Breast epithelium (tissue), 4 donors: Measurements from ENCODE around the gene BRME1. TPM values are rescaled to one million over a fixed set of nuclear protein-coding genes. Genes with fewer than 3 reads are reported as not detected.
"Not testable (repeated sequence)": the region's sequence is repeated elsewhere in the genome, so short reads cannot be mapped to it uniquely, and the experiment has no call there.

Experiments
- DNase-seq, 2 donors: peaks; one replicate each; pipeline ENCODE4 v3.0.0-alpha.2; 2019; ENCODE audit warnings: low spot score in 2 of 2
- H3K27ac ChIP-seq, 2 donors: fragments of 200-600 bp; sonication (generic) in 1 of 2; one replicate each; pipeline ENCODE4 v1.5.1; 2016 to 2019; ENCODE audit warnings: mild to moderate bottlenecking in 1 of 2
- H3K27me3 ChIP-seq, 2 donors: fragments of 200-600 bp; sonication (generic) in 1 of 2; one replicate each; pipeline versions ENCODE4 v1.5.1 to v1.6.0; 2017 to 2019; ENCODE audit warnings: control low read depth in 1 of 2, mild to moderate bottlenecking in 1 of 2
- H3K36me3 ChIP-seq: fragments of 200-600 bp; one replicate; pipeline ENCODE4 v1.5.1; 2019
- H3K4me1 ChIP-seq, 2 donors: fragments of 200-600 bp; sonication (generic); one replicate each; pipeline ENCODE4 v1.5.1; 2016 to 2019; ENCODE audit warnings: control low read depth in 1 of 2
- H3K4me3 ChIP-seq, 3 donors: fragments of 200-600 bp; sonication (generic); 1 replicate in 2 of 3; 2 replicates in 1 of 3; pipeline ENCODE4 v1.5.1; 2016 to 2019; ENCODE audit warnings: mild to moderate bottlenecking in 3 of 3, moderate library complexity in 2 of 3
- H3K9me3 ChIP-seq, 2 donors: fragments of 200-600 bp; sonication (generic) in 1 of 2; one replicate each; pipeline ENCODE4 v1.5.1; 2016 to 2019; ENCODE audit warnings: control low read depth in 1 of 2
- POLR2A ChIP-seq: fragments of 450-650 bp; IDR thresholded peaks from one replicate; pipeline ENCODE4 v1.6.1; 2016; ENCODE audit warnings: antibody characterized with exemption, mild to moderate bottlenecking, moderate library complexity
- POLR2AphosphoS5 ChIP-seq, 3 donors: sonication (generic); formaldehyde crosslinking; IDR thresholded peaks; one replicate each; pipeline ENCODE4 v1.6.1; 2017; ENCODE audit warnings: antibody characterized with exemption in 3 of 3
- intact Hi-C: fragments of 100-400 bp; cut with DNase I; formaldehyde crosslinking; loops from one replicate; pipeline ENCODE4 v1.15.1; 2023; ENCODE audit warnings: low total_unique reads
- total RNA-seq, 3 donors: library from RNA; depleted of rRNA; stranded (reverse); fragments of >200 nt; gene quantifications; one replicate each; pipeline ENCODE4 v1.1.0, GENCODE V29; 2016
- TF ChIP-seq, protein P1 (sequence below), 3 donors: fragments of 450-650 bp; IDR thresholded peaks; one replicate each; pipeline ENCODE4 v1.5.1; 2016 to 2017; ENCODE audit warnings: antibody characterized with exemption in 3 of 3, mild to moderate bottlenecking in 3 of 3, moderate library complexity in 3 of 3

Gene BRME1
- total RNA-seq, 3 donors from 2014 or later = 1.3 to 6.3 (median 1.6) TPM

DNA sequence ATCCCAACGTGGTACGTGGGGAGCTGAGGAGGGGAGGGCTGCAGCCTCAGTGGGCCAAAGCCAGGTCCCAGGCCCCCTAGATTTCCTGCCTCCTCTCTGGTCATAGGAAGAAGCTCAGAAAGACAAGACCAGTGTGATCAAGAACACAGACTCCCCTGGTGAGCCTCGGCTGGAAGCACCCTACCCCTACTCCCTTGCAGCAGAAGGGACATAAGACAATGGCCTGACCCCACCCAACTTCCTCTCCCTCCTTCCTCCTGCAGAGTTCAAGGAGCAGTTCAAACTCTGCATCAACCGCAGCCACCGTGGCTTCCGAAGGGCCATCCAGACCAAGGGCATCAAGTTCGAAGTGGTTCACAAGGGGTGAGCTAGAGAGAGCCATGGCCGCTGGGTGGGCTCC is 20.8 kb upstream of the BRME1 start:
- TF ChIP-seq POLR2A (no peak), POLR2AphosphoS5 (IDR thresholded peaks at IDR 0.05) (no peak)
- TF ChIP-seq, protein P1, sequence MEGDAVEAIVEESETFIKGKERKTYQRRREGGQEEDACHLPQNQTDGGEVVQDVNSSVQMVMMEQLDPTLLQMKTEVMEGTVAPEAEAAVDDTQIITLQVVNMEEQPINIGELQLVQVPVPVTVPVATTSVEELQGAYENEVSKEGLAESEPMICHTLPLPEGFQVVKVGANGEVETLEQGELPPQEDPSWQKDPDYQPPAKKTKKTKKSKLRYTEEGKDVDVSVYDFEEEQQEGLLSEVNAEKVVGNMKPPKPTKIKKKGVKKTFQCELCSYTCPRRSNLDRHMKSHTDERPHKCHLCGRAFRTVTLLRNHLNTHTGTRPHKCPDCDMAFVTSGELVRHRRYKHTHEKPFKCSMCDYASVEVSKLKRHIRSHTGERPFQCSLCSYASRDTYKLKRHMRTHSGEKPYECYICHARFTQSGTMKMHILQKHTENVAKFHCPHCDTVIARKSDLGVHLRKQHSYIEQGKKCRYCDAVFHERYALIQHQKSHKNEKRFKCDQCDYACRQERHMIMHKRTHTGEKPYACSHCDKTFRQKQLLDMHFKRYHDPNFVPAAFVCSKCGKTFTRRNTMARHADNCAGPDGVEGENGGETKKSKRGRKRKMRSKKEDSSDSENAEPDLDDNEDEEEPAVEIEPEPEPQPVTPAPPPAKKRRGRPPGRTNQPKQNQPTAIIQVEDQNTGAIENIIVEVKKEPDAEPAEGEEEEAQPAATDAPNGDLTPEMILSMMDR (IDR thresholded peaks at IDR 0.05) = no peak
- H3K36me3 ChIP-seq = no peaks in the 10 kb centered on the region
- H3K4me1 ChIP-seq = no peaks in the 10 kb centered on the region
- no peak overlapping the region for H3K4me3 ChIP-seq
- intact Hi-C loops = no loop called here
- H3K9me3 ChIP-seq = no peaks in the 10 kb centered on the region
- no peaks in the 10 kb centered on the region for H3K27me3 ChIP-seq
- no peak for DNase-seq
- no peak overlapping the region for H3K27ac ChIP-seq

DNA sequence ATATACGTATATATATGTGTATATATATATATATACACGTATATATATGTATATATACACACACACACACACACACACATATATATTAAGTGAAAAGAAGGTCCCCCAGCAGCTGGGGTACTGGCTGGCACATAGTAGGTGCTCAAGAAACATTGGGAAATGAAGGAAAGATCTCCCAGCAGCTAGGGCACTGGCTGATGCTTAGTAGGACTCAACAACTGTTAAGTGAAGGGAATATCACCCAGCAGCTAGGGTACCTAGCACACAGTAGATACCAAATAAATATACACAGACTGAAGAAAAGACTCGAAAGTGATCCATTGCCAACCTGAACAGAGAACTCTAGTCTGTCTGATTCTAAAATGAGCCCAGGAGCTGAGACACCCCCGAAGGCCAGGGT is 20.1 kb upstream of the BRME1 start:
- Histone ChIP-seq H3K4me1 (no peaks in the 10 kb centered on the region), H3K27ac (no peak overlapping the region), H3K9me3 (peaks cover 0 to under 1% of the 10 kb centered on the region in 2 donors), H3K27me3 (no peaks in the 10 kb centered on the region), H3K36me3 (no peaks in the 10 kb centered on the region), H3K4me3 (no peak overlapping the region)
- TF ChIP-seq, protein P1 (IDR thresholded peaks at IDR 0.05) = no peak
- no peak for TF ChIP-seq POLR2A
- no peak for TF ChIP-seq POLR2AphosphoS5 (IDR thresholded peaks at IDR 0.05)
- intact Hi-C loops = no loop called here
- no peak for DNase-seq

DNA sequence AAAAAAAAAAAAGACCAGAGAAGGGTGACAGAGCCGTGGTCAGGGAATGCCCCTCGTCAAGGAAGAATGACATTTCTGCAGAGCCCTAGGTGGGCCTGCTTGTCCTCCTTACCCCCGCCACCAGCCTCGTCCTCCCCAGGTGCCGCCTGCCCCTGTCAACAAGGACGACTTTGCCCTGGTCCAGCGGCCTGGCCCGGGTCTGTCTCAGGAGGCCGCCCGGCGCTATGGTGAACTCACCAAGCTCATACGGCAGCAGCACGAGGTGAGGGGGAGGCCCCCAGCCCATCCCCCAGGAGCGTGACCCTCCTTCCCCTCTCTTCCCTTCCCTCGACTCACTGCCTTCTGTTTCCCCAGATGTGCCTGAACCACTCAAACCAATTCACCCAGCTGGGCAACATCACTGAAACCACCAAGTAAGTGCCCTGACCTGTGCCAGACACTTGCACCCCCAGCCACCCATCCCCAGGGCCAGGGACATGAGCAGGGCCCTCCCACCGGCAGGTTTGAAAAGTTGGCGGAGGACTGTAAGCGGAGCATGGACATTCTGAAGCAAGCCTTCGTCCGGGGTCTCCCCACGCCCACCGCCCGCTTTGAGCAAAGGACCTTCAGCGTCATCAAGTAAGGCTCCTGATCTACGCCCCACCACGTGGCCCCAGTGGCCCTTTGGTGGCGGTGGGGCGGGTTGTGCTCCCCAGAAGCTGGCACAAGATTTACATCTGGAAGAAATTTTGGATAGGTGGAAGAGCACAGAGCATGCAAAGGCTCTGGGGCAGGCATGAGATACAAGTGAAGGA is 17.5 kb upstream of the BRME1 start:
- DNase-seq = no peak
- Histone ChIP-seq H3K4me3 (no peak overlapping the region), H3K27me3 (no peaks in the 10 kb centered on the region), H3K27ac (no peak overlapping the region), H3K36me3 (peaks cover 7% of the 10 kb centered on the region), H3K9me3 (peaks cover 0 to 6% of the 10 kb centered on the region in 2 donors), H3K4me1 (no peaks in the 10 kb centered on the region)
- TF ChIP-seq POLR2AphosphoS5 (IDR thresholded peaks at IDR 0.05) (no peak), POLR2A (no peak)
- TF ChIP-seq, protein P1 (IDR thresholded peaks at IDR 0.05) = no peak
- intact Hi-C loops = no loop called here

DNA sequence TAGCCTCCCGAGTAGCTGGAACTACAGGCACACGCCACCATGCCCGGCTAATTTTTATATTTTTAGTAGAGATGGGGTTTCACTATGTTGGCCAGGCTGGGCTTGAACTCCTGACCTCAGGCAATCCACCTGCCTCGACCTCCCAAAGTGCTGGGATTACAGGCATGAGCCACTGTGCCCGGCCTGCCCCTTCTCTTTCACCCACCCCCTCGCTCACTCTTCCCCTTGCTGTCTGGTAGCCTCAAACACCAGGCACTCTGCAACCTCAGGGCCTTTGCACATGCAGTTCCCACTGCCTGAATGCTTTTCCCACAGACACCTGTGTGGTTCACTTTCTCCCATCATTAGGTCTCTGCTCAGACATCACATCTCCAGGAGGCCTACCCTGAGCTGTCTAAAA is 16.2 kb upstream of the BRME1 start:
- intact Hi-C loops, H3K27ac ChIP-seq, H3K4me1 ChIP-seq, H3K27me3 ChIP-seq, DNase-seq, H3K4me3 ChIP-seq, H3K36me3 ChIP-seq, H3K9me3 ChIP-seq: not testable (repeated sequence)

- Histone ChIP-seq H3K27me3 (no peaks in the 10 kb centered on the region), H3K4me1 (no peaks in the 10 kb centered on the region), H3K9me3 (peaks cover 0 to 6% of the 10 kb centered on the region in 2 donors), H3K4me3 (no peak overlapping the region), H3K36me3 (peaks cover 7% of the 10 kb centered on the region), H3K27ac (no peak overlapping the region)
- intact Hi-C loops = no loop called here
- DNase-seq = no peak
- no peak for TF ChIP-seq POLR2AphosphoS5 (IDR thresholded peaks at IDR 0.05)
- TF ChIP-seq, protein P1 (IDR thresholded peaks at IDR 0.05) = no peak
- TF ChIP-seq POLR2A = no peak
Measured at GRCh38 chr19:13920940-13921747, 15.2 kb upstream of the BRME1 start.
